Measurements from ENCODE around the gene EYS. TPM values are rescaled to one million over a fixed set of nuclear protein-coding genes. Genes with fewer than 3 reads are reported as not detected.

The EYS gene
- total and polyA plus RNA-seq, 2 of the 8 experiments (the other 6 are each of a cell fraction or from before 2014, with no cell fraction given) = 0.05 to 0.13 TPM

DNA sequence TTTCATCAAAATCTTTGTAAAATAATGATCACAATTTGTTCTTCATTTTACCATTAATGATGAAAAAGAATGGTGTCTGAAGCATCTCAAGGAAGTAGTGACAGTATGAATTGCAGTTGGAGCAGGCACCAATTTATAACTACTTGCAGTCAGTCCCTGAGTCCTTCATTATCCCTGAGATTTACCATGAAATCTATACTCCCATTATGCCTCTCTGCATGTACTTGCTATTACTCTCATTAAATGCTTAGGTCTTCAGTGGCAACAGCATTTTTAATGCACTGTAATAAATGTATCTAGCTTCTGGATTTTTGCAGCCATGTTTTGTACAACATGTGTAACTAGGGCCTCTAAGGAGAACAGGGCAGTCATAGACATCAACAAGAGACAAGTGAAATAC is 708.8 kb downstream of the EYS start (continued):
- TF ChIP-seq, protein P1, sequence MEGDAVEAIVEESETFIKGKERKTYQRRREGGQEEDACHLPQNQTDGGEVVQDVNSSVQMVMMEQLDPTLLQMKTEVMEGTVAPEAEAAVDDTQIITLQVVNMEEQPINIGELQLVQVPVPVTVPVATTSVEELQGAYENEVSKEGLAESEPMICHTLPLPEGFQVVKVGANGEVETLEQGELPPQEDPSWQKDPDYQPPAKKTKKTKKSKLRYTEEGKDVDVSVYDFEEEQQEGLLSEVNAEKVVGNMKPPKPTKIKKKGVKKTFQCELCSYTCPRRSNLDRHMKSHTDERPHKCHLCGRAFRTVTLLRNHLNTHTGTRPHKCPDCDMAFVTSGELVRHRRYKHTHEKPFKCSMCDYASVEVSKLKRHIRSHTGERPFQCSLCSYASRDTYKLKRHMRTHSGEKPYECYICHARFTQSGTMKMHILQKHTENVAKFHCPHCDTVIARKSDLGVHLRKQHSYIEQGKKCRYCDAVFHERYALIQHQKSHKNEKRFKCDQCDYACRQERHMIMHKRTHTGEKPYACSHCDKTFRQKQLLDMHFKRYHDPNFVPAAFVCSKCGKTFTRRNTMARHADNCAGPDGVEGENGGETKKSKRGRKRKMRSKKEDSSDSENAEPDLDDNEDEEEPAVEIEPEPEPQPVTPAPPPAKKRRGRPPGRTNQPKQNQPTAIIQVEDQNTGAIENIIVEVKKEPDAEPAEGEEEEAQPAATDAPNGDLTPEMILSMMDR (IDR thresholded peaks at IDR 0.05; ENCODE audit: control extremely low read depth in 1 of 3, insufficient read depth in 1 of 3, low read depth in 1 of 3, low read length in 3 of 3) = no peak
- TF ChIP-seq MAFK (IDR thresholded peaks at IDR 0.05; ENCODE audit: low read depth, low read length) (no peak), CEBPB (IDR thresholded peaks at IDR 0.05; ENCODE audit: low read depth, low read length) (no peak)

All from H1 (cell line).